ENCODE measurements around the gene RCBTB1.
"Not testable (repeated sequence)": the region's sequence is repeated elsewhere in the genome, so short reads cannot be mapped to it uniquely, and the experiment has no call there.

Gene RCBTB1

DNA sequence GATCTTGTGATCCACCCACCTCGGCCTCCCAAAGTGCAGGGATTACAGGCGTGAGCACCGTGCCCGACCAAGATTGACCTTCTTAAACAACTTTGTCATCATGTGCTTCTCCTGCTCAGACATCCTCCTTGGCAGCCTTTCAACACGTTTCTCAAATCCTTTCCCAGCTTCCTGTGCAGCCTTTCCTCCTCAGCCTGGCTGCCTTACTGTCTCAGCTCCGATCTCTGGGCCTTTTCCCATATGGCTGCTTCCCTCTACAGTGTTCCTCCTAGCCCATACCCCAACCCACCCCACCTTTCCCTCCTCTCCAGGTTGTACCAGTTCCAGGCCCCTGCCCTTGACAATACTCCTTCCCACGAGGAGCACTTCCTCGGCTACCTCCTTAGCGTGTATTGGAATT lies 82.4 kb downstream of the RCBTB1 start:
- peak; percentile 1 for DNase-seq

DNA sequence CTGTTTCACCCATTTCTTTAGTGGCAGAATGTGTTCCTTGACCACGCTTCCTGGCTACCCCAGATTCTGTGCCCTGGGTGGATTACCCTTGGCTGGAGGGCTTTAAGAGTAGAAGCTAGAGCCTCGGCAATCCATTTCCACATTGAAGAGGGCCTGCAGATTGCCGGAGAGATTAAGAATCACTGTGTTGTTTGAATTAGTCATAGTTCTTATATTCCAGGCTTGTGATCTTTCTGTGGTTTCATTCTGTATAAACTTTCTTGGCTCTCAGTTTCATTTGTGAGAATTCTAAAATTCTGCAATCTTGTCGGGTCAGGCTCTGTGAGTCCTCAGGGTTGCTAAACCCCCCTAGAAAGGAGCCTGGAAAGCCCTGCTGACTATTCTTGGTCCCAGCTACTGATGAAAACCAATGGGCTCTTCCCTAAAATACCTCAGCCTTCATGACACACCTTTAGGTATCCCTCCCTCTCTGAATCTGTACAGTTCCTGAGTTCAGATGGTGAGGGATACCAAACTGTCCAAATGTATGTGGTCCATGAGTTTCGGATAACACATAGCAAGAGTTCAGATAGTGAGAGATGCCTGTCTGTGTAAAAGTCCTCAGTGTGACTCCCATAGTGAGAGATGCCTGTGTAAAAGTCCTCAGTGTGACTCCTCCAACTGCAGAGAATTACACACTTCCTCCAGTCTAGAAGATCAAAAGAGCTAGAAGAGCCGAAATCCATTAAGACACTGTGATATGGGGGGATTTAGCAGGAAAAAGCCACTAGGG lies 85.3 kb downstream of the RCBTB1 start:
- DNase-seq, result no peak

DNA sequence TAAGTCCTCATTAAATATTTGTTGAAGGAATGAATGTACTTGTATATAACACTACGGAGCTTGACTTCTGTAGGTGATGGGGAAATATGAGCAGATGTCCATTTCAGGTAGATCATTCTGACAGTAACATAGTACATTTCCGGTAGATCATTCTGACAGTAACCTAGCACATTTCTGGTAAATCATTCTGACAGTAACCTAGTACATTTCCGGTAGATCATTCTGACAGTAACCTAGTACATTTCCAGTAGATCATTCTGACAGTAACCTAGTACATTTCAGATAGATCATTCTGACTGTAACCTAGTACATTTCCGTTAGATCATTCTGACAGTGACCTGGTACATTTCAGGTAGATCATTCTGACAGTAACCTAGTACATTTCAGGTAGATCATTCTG lies 87.2 kb downstream of the RCBTB1 start:
- DNase-seq, result no peak

DNA sequence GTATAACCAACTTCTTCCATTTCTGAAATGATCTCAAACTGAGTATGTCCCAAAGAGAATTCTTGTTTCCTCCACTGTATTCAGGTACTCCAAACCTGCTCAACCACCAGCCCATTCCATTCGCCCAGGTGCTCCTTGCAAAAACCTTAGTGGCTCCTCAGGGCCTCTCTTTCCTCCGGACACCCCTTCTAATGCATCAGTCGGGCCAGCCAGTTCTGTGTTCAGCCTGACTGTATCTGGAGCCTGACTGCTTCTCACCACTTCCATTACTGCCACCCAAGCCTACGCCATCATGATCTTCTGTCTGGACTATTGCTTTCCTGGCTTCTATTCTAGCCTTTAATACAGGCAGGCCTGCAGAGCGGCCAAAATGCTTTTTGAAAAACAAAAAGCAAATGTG lies 88.1 kb downstream of the RCBTB1 start:
- no peak for DNase-seq

DNA sequence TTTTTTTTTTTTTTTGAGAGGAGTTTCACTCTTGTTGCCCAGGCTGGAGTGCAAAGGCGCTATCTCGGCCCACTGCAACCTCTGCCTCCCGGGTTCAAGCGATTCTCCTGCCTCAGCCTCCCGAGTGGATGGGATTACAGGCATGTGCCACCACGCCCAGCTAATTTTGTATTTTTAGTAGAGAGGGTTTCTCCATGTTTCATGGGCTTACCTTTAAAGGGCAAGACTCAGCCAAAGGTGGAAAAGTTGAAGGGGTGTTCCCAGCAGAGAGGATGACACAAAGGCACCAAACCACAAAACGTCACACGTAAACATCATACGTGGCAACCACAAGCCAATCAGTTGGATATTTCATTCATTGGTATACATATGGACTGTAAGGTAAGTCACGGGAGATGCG lies 88.5 kb downstream of the RCBTB1 start:
- not testable (repeated sequence) for DNase-seq

DNA sequence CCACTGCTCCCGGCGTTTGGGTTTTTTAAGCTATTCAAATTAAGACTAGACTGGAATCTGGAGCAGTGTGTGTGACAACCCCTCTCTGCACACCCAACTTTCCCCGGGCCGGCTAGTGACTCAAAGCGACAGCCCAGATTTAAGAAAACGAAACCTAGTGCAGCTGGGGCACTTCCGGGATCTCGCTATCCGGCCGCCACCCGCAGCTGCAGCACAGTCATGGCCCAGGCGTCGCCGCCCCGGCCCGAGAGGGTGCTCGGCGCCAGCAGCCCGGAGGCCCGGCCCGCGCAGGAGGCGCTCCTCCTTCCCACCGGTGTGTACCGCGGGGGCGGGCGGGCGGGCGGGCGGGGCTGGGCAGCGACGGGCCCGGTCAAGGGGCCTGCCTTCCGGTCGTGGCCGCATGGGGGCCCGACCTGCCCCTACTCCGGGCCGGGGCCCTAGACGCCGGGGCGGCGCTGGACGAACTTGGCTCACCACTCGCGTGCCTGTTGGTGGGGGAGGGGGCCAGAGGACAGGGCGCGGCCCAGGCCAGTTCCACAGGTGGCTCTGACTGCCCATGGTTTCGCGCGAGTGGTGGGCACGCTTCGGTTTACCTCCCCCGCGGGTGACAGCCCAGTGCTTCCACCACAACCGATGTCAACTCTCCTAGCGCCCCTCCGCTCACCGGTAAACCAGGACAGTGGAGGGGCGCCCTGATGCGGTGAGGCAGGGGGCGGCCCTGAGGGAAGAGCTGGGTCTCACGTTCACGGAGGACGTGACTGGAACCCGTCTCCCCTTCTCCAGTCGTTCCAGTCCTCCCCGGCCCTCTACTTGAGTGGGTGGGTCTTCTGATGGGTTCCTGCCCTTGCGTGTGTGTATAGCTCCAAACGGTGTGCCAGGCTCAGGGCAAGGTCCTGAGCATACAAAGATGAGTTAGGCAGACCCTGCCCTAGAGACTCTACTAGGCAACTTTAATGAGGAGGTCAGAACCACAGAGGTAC lies 89.3 kb downstream of the RCBTB1 start, which contains the start of gene PHF11:
Gene PHF11 (plus strand): TSS at position 171 of the 980 bp plus-strand sequence. CDS start 49 bp downstream, at position 220.
- peak; percentile 54 for DNase-seq

DNA sequence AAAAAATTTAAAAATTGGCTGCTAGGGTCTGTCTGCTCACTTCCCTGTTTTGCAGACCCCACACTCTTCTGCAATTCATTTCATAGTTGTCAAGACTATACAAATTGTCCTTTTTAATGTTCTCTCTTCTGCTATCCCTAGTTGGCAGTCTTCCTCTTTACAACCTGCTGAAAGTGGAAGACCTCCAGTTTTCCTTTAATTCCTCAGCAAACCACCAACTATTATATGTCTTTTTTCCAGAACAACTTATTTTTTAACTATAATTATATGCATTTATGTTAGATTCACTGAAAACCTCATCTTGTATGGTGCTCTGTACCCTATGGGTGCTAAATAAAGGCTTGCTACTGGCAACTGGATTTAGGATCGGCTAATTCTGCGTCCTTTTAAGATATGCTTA lies 90.7 kb downstream of the RCBTB1 start:
- no peak for DNase-seq

DNA sequence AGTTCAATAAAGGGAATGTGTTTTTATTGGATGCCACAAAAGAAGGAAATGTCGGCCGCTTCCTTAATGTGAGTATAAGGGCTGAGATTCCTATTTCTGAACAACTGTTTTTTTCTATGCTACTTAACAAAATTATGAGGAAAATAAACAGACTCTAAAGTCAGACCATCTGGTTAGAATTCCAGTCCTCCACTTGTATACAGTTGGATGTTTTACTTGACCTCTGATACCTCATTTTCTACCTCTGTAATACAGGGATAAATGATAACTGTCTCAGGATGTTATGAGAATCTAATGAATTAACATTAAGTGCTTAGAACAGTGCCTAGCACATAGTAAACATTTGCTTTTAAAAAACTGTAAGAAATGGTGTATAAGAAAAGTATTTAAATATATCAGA lies 96.8 kb downstream of the RCBTB1 start:
- no peak for DNase-seq

All from NCI-H69 (cell line).